GM21528 (cell line): ENCODE data around the gene RNF217.
"Not testable (repeated sequence)": the region's sequence is repeated elsewhere in the genome, so short reads cannot be mapped to it uniquely, and the experiment has no call there.

ENCODE experiments used
- ATAC-seq: cut with Tn5 transposase; IDR thresholded peaks from one replicate; pipeline ENCODE4 v1.9.1; 2021; ENCODE audit warnings: mild to moderate bottlenecking, moderate library complexity; ENCODE audit not compliant: unreplicated experiment, low FRiP score

RNF217 gene

DNA sequence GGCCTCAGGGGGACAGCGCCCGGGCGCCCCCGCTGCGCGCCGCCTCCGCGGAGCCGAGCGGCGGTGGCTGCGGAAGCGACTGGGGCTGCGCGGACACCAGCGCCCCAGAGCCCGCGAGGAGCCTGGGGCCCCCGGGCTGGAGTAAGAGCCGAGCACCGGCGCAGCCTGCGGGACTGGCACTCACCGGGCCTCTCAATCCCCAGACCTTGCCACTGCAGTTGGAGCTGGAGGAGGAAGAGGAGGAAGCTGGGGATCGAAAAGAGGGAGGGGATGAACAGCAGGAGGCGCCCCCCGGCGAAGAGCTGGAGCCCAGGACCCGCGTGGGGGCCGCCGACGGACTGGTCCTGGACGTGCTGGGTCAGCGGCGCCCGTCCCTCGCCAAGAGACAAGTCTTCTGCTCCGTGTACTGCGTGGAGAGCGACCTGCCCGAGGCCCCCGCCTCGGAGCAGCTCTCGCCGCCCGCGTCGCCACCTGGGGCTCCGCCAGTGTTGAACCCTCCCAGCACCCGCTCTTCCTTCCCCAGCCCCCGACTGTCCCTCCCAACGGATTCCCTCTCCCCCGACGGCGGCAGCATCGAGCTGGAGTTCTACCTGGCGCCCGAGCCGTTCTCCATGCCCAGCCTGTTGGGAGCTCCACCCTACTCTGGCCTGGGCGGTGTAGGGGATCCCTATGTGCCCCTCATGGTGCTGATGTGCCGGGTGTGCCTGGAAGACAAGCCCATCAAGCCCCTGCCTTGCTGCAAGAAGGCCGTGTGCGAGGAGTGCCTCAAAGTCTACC, 590 bp downstream of the RNF217 start:
- no peak for ATAC-seq

DNA sequence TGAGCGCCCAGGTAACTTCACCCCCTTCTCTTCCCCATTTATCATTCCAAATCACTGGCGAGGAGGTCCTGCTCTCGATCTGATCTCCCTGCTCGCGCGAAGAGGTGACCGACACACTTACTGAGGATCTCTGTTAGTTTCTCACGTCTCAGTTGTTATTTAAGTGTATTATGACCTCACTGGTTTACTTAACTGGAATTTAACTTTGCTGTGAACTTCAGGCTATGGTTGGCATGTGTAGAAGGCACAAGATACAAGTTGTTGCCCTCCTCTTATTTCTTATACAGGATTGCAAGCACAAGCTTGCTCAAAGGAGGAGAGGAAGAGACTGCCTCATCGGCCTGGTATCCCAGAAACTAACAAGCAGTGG, 1.2 kb downstream of the RNF217 start:
- no peak for ATAC-seq

DNA sequence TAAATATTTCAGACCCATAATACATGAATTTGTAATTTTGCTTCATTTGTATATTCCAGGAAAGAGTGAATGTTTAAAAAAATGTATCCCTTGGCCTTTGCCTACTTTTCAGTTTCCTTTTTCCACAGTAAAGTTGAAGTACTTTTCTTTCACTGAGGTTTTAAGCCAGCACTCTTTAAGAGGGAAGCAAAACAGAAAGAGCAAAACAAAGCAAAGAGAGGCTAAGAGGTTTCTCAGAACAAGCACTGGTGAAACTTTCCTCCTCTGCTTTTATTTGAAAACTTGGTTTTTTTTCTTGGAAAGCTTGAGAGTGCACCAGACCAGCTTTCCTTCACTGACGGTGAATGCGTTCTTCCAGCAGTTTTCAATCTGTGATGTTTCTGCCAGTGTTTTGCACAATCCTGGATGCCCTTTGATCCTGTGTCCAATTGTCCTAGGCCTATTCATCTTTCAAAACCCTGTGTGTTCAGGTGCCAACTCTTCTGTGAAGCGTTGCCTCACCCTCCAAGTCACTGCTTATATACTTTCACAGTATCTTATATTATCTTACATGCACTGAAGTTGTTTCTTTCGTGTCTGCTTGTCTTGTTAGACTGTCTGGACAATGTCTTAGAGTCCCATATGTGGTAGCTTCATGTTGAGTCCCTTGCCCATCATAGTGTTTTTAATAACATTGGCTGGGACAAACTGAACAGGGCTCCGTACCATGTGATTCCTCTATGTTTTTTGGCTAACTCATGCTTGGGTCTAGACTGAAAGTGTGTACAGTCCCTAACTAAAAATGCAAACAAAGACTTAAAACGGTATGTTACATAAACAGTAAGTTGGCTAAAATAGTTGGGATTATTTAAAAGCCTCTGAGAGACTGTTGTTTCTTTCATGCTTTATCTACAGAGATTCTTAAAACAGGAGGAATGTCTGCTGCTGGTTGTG, 1.9 kb downstream of the RNF217 start:
- no peak for ATAC-seq

DNA sequence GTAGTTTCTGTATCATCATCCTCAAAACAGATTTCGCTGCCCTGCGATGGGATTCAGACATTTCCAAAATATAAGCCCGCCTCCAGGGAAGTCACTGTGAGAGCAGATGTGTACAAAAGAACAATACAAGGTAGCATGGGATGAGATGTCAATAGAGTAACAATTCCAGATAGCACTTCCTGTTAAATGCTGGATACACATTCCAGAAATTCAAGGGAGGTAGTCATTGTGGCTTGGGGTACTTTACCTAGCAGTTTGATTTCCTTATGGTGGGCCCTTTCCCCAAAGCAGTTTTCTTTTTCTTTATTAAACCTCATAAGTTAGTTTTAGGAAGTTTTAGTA, 2.5 kb downstream of the RNF217 start:
- no peak for ATAC-seq

DNA sequence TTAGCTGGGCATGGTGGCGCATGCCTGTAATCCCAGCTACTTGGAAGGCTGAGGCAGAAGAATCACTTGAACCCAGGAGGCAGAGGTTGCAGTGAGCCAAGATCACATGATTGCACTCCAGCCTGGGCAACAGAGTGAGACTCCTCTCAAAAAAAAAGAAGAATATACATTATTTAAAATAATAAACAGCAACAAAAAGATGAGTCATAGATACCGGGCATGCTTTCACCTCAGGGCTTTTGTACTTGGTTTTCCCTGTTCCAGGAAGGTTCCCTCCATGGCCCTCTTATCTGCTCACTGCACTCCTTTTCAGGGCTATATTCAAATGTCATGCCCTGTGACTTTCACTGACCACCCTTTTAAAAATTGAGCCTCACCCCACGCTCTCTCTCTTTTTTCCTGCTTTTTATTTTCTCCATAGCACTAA, 3.2 kb downstream of the RNF217 start:
- not testable (repeated sequence) for ATAC-seq

DNA sequence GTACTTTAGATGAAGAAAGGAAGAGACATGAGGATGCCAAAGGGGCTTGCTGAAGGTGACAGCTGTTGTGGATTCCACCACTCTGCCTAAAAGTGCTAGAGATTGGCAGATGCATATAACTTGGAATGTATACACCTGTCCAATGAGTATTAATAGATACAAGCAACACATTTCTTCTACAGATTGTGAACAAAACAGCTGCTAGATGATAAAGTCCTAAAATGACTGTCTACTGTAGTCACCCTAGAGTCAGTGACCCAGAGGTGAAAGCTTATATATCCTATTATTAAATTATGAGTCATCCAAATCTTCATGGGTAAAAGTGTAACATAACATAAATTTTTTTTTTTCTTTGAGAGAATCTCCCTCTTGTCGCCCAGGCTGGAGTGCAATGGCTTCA, 5.2 kb downstream of the RNF217 start:
- no peak for ATAC-seq

DNA sequence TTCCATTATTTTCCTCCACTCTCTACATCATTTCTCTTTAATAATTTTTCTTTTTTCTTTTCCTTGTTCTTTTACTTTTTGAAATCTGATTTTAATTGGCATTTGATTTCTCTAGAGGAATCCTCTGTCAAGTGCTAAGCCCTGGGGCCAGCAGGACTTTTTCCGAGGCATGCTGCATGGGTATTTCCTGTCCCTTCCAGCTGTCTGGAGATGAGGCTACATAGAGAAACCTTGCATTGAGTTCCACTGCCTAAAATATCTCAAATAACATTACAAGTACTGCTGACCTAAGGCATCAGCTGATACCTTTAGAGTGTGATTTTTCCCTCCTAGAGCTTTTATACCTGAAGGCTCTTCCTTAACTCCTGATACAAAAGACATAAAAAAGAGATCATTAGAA, 6.2 kb downstream of the RNF217 start:
- ATAC-seq: no peak

DNA sequence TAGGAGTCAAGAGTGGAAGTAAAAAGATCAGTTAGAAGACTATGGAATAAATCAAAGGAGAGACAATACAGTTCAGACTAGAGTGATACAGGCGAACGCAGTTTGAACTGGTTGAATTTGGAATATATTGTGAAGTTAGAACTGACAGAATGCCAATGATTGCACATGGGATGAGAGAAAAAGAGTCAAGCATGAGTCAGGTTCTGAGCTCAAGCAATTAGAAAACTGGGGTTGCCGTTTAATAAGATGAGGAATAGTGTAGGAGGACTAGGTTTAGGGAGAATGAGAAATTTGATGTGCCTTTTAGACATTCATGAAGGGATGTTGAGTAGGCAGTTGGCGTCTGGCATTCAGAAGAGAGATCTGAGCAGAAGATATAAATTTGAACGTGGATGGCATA, 8.0 kb downstream of the RNF217 start:
- ATAC-seq: no peak

DNA sequence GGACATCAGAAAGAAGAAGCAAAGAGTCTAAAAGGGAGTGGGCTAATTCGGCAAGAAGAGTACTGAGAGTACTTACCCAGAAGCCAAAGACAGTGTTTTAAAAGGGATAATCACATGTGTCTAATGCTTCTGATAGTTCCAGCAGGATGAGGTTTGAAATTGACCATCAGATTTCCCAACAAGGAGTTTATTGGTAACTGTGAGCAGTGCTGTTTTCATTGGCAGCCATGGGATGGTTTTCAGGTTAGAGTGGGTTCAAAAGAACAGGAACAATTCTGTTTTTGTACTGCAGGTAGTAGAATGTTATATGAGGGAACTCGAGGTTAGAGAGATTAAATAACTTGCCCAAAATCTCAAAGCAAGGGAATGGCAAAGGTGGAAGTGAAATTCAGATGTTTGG, 8.5 kb downstream of the RNF217 start:
- ATAC-seq: no peak

DNA sequence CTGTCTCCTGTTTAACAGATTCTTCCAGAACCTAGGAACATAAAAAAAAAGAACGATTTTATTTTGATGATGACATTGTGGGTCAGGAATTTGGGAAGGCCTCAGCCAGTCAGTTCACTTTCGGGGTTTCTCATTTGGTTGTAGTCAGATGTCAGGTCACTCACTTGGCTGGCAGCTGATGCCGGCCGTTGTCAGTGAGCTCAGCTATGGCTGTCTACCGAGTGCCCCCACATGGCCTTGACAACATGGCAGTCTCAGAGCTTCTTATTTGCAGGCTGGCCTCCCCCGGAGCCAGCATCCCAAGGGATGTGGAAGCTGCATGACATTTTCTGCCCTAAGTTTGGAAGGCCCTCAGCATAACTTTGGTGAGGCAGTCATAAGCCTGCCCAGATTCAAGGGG, 11.5 kb downstream of the RNF217 start:
- ATAC-seq: no peak

DNA sequence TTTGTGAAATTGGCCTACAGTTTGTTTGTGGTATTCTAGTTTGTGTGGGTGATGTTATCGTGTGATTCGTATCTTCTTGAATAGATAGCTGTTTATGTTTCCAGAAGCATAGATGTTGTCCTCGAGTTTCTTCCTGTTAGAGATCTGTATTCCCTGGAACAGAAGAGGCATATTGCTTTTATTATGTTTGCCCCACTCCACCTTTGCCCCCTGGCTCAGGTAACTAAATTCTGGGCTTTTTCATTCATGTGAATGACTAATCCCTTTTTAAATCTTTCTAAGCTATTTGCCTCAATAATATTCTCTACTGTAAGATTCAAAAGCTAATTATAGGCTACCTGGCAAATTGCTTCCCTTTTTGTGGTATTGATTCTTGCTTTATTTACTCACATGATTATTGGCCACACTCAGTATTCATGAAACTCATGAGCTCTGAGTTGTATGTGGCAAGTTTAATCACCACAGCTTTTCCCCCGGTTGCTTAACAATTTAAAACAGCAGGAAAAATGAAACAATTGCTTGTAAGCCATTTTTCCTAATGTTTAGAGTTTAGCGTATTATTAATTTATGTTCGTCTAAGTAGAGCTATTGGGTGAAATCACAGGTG, 12.6 kb downstream of the RNF217 start:
- no peak for ATAC-seq

DNA sequence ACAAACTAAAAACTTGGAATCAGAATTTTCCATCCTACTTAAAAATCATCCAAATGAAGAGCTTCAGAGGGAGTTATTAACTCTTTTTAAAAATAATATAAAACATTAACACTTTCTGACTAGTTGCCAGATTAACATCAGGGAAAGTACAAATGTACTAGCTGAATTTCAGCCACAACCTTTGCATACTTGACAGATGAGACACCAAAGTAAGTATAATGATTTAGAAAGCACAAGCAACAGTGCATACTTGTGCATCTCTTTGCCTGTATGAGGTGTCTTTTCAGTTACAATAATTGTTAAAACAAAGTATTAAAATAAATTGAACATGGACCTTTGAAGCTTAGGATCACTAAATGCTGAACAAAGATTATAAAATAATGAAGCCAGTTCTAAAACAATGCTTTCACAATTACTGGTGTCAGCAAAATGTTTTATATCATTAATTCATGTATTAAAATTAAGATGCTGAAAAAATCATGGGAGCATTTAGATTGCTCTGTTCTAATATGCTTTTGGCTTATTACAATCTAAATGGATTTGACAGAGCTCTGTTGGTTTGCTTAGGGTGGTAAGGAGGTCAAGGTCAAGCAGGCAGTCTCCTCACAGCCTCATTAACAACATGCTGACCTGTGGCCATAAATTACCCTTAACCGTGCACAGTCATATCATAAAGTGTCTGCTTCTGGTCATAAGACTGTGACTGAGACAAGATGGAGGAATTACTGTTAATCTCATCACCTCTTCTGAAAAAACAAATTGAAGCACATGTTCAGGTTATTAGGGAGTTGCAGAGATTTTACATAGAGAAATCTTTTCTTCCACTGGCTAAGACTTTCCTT, 15.1 kb downstream of the RNF217 start:
- ATAC-seq: no peak

DNA sequence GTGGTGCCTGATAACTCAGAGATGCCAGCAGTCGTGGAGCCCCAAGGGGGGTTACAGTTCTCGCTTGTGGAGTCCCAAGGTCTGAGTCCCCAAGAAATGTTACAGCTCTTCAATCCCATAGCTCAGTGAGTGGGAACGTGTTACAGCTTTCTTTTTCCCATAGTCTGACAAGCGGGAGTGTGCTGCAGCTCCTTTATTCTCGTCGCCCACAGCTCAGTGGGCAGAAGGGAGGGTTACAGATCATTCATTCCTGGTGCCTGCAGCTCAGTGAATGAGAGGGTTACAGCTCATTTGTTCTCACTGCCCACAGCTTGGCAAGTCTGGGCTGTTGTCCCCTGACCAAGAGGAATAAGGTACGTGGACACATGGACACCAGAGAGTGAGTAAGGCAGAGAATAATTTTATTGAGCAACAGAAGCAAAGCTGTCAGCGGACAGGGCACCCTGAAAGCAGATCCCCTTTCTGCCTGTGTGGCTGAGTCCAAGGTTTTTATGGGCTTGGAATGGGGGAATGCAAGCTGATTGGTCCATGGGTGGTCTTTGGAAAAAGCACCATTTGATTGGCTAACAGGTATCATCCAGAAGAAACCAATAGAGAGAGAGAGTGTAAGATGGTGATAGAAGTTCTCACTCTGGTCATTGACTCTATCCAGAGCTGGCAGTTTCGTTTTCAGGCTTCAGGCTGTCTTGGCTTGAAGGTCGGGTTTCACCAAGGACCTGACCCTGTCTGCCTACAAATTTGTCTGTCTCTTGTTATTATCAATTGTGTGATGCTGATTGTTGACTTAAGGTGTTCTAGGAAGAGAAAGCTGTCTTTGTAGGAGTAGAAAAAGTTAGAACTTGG, 16.4 kb downstream of the RNF217 start:
- ATAC-seq: no peak

DNA sequence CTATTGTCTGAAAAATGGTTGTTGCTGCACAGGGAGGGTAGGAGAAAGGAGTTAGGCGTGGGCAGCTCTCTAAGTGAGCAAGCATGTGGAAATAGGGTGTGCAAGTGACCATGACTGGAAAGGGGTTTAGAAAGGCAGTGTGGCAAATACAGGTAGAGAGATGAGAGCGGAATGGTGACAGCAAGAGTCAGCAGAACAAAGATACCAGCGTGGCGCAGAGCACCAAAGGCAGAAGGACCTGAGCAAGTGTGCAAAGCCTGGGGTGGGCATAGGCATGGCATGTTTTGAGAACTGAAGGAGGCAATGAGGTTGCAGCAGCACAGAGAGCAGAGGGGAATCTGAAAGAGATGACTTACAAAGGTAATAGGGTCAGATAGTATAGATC, 17.0 kb downstream of the RNF217 start:
- no peak for ATAC-seq

DNA sequence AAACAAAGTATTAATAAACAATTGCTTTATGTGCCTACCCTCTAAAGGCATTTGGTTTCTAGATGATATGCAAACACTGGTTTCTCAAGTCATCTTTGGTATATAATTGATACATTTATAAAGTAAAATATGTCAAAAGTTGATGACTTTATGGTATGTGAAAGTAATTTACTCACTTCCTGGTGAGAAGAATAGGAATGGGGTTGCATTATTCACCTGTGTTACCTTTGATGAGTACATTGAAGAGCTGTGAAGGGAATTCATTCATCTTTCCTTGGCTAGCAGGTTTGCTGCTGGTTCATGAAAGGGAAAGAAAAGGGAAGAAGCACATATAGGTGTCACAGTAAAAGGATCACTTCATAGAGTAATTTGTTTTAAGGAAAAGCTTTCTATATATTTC, 20.4 kb downstream of the RNF217 start:
- no peak for ATAC-seq

DNA sequence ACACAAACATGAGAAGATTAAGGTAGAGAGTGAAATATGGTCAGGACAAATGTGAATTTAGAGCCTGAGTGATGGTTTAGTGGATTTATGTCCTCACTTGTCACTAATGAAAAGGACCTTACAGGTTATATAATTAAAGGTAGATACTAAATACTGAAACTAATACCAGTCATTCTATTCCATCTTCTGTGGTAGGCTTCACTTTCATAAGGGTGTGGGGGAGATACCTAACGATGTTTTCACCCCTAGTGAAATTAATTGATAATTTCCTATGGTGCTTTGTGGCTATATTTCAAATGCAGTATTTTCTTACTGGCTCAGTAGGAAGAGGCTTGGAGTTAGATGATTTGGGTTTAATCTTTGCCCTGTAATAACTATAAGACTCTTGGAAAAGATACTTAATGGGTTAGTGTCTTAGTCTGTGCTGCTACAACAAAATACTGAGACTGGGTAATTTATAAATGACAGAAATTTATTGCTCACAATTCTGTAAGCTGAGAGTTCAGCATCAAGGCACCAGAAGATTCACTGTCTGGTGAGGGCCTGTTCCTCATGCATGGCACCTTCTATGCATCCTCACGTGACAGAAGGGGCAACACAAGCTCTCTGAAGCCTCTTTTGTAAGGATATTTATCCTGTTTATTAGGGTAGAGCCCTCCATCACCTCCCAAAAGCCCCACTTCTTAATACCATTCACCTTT, 21.3 kb downstream of the RNF217 start:
- ATAC-seq: no peak

DNA sequence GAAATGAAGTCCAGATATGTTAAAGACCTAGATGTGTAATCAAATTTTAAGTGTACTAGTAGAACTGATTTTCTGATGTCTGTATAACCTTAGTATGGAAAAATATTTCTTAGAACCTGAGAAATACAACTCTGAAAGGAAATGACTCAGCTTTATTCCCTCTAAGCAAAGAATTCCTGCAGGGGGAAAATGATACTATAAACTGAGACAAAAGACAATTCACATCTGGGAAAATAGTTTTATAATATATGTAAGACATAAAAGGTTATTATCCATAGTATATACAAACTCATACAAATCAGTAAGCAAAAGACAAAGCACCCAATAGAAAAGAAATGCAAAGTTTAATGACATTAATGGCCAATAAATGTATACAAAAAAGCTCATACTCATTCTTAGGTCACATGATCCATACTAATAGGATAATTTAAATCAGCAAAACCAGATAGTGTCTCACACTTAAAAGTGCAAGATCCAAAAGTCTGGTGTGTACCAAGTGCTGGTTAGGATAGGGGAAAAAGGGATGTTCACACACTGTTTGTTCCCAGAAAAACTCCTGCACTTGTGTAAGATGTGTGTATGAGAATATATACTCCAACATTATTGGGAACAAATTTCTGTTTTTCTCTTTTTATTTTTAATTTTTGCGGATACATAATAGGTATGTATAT, 22.6 kb downstream of the RNF217 start:
- no peak for ATAC-seq

DNA sequence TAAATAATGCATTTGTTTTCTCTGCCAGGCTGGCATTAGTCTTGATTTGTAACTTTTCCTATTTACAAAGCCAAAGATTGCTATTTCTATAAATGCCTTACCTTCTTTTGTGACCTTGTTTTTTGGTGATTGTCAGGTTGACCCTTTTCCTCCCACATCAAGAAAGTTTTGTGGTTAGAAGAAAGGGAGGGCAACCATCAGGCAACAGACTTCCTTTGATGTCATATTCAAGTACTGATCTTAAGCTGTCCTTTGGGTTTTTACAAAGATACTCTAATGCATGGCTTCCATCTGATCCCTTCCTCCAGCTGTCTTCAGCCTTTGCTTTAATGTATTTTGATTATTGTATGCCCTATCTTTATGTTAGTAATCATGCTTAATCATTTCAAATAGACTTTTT, 23.9 kb downstream of the RNF217 start:
- ATAC-seq: no peak

DNA sequence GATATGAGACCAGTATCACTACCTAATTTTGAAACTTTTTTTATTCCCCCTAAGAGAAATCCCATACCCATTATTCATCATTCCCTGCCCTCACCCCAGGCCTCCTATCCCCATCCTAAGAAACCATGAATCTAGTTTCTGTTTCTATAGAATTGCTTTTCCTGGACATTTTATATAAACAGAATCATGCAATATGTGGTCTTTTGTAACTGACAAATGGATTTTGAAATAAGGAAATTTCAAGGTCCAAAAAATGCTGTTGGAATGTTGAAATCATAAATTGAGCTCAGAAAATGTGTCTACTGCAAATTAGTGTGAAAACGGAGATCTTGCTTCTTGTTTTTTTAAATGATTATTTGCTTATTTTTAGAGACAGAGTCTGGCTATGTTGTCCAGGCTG, 25.1 kb downstream of the RNF217 start:
- ATAC-seq: no peak
